CD4-positive, alpha-beta T cell treated with Interleukin-10 for 1 hour (primary cell): Measurements from ENCODE around the gene AK9.
A peak's percentile ranks its signal among the peaks of the same experiment; 100 is the strongest.

Experiments used
- DNase-seq: peaks from one replicate; pipeline ENCODE4 v3.0.0-alpha.2; 2020

Gene AK9

DNA sequence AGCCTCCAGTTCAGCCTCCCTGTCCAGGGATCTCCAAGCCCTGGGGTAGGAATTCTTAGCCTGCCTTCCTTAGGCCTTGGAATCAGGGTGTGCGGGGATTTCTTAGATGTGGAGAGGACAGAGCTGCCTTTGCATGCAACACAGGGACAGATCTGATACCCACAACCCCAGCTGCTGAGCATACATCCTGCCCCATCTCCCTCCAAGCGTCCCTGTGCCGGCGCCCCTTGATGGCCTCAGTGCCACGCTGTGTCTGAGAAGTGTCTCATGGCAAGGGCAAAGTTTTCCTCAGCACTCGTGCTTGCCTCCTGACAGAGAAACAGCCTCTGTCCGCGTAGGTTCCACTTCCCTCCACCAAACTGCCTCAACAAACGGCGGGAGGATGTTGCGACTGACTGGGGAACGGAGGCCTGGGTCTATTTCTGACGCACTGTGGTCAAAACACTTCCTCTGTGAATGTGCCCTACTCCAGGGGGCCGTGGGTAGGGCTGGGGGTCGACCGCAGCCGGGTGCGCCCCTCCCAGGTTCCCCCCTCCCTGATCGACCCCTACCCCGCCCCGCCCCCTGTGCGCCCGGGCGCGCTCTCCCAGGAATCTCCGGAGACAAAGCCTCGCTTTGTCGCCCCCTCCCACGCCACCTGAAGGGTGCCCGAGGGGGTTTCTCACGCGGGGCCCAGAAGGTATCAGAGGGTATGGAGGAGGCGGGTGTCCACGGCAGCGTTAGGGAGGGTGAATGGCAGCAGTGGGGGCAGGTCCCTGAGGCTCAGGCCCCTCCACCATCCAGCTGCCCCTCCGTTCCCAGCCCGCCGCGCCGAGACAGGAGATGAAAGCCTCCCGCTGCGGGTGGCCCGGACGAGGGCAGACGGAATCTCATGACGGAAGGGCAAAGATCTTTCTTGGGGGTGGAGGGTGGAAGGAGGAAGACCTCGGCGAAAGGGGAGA, 236.2 kb downstream of the AK9 start:
- peak; percentile 76 for DNase-seq

GRCh38 chr6:109453594-109454495, 237.2 kb downstream of the AK9 start:
- no peak for DNase-seq

DNA sequence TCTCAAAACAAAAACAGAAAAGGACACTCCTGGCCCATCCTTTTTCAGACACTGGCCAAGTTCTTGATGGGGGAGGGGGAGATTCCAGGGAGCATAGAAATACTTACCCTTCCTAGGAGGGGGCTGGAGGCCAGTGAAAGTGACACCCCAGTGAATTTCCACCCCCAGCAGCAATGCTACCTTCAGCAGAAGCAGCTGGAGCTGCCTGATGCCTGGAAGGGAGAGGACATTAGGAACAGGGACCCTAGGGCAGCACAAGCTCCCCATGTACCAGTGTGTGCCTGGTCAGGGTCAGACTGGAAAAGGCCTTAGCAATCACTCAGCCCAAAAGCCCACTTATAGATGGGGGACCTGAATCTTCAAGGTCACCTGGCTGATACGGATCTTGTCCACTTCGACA, 237.8 kb downstream of the AK9 start:
- no peak for DNase-seq

- no peak for DNase-seq
These were observed 238.8 kb downstream of the AK9 start for GRCh38 chr6:109452181-109452580.

DNA sequence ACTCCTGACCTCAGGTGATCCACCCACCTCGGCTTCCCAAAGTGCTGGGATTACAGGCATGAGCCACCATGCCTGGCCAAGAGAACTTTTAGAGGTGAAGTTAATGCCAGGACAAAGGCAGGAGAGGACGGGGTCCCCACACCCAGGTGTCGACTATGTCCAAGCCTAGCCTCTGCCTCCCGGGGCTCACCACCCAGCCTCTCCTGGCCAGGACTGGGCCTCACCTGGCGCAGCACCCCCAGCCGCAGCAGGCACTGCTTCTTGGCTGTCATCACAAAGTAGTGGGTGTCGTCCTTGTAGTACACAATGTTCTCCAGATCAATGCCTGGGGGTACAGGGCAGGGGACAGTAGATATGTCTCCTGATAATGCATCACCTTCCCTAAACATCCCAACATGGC, 239.6 kb downstream of the AK9 start:
- no peak for DNase-seq

- no peak for DNase-seq
These were observed 240.2 kb downstream of the AK9 start for GRCh38 chr6:109450801-109451200.

DNA sequence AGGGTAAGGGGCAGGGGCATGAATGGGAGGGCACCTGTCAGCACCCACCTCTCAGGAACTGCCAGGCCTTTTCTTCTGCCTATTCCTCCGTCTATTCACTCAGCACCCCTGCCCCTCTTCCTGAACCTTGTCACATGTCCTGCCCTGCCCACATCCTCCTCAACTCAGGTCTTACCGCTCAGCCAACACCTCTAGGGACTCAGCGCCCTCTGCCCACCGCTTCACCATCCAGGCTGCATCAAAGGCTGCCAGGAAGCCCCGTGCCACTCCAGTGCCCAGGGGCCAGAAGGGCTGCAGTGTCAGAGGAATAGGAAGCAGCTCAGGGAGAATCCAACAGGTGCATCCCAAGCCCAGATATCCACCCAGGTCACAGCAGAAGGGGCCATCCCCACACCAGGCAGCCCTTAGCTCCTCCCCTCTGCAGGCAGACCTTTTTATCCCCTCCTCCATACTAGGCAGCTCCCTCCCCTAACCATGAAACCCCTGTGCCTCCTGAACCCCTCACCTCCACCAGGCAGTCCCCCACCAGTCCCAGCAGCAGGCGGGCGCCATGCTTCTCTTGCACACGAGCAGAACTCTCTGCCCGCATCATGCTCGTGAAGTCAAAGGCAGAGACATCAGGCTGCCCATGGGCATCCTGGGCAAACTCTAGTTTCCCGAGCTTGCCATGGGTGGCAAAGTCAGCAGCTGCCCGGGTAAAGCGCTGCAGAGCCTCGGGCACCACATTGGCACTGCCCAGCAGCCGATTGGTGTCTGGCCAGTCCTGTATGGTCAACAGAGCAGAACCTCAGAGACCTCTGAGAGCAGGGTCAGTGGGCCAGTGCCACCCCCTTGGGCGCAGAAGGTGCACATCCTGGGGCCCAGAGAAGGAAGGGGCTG, 241.0 kb downstream of the AK9 start:
- peak; percentile 50 for DNase-seq

DNA sequence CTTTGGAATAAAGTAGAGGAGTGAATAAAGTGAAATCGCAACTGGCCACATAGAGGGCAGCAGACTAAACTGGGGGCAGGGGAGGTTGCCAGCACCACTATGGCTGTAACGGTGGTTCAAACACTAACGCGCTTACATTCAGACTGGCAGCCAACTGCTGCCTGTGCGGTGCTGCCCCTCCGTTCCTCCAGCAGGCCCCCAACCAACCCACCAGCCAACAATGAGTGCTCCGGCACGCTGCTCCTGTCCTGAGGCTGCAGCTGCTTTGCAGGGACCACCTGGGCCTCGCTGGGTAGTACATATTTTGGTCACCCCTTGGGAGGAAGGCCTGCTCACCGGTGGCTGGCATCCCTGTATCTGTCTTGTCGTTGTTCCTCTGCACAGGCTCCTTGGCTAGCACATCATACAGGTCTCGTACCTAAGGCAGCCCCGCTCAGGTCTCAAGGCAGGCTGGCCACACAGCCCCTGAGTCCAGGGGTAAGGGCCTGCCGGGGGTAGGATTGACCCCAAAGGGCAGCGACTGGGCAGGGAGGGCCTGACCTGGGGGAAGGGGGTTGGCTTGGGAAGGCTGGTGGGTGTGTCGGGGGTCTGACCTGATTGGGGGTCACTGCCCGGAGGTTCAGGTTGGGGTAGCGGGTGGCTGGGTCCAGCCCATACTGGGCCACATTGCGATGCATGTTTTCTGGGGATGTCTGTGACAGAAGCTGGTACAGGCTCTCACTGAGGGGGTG, 241.8 kb downstream of the AK9 start:
- DNase-seq, result no peak

- DNase-seq, result no peak
These were observed 242.4 kb downstream of the AK9 start for GRCh38 chr6:109448615-109449014.

DNA sequence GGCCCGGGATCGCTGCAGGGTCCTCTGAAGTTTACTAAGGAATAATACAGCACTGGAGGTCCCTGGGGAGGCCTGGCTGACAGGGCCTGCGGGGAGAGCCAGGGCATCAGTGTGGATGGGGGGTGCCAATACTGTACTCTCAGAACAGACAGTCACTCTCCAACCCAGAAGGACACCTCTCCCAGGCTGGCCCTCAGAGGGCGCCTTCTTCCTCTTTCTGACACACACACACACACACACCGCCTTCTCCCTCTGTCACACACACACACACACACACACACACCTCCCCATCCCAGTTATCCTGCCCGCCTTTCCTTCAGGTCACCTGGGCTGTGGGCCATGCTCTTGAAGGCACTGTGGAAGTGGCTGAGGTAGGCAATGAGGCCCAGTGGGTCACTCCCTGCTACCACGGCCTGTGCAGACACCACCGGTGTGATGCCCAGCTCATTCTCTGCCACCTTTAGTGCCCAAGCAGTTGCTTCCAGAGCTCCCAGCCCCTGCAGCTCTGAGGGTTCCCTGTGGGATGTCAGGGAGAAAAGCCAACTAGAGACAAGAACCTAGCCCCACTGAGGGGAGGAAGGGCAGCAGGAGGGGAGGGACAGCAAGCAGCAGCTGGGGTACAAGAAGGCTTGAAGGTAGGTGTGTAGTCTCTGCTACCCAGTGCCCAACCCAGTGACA, 243.0 kb downstream of the AK9 start:
- no peak for DNase-seq

- DNase-seq, result no peak
These were observed 243.9 kb downstream of the AK9 start for GRCh38 chr6:109447087-109447486.

DNA sequence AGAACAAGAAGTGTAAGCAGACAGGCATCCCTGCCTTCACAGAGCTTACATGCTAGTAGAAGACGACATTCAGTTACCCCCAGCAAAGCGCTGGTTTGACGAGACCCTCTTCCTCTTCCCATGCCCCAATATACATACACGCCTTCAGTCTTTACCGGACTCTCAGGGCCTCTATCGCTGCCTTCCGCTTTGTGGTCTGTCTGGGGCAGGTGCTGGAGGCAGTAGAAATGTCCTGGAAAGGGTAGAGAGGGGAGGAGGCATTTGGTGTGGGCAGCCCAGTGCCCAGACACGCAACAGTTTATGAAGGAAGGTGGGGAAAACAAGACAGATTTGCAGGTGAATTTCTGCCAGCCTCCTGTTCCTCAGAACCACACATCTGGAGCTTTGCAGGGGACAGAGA, 244.5 kb downstream of the AK9 start:
- DNase-seq, result no peak

DNA sequence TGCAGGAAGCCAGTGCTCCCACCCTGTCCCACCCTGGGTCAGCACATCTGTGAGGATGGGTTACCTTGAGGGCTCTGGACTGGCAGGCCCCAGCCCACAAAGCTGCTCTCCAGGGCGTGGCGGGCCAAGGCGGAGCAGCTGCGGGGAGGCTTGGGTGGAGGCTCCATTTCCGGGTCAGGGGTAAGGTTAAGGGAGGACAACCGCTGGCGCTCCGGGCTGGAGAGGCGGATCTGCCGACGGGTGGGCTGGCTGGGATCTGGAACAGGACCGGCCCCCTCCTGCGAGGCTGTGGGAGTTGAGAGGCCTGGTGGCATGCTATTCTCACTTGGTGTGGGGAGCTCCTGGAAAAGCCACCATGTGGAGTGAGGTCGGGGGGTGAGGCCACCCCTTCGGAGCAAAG, 244.9 kb downstream of the AK9 start:
- DNase-seq, result no peak

- no peak for DNase-seq
These were observed 245.6 kb downstream of the AK9 start for GRCh38 chr6:109445382-109445781.

DNA sequence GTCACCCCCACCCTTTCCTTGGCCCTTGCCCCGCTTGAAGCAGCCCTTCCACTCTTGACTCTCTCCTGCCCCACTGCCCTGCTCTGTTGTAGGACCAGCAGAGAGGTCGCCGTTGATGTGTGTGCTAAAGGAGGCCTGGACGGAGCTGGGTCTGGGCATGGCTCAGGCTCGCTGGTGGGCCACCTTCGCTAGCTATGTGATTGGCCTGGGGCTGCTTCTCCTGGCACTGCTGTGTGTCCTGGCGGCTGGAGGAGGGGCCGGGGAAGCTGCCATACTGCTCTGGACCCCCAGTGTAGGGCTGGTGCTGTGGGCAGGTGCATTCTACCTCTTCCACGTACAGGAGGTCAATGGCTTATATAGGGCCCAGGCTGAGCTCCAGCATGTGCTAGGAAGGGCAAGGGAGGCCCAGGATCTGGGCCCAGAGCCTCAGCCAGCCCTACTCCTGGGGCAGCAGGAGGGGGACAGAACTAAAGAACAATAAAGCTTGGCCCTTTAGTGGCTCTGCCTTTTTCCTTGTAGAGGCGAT, 247.5 kb downstream of the AK9 start:
- no peak for DNase-seq
